ENCODE data around the gene MED19.

DNA sequence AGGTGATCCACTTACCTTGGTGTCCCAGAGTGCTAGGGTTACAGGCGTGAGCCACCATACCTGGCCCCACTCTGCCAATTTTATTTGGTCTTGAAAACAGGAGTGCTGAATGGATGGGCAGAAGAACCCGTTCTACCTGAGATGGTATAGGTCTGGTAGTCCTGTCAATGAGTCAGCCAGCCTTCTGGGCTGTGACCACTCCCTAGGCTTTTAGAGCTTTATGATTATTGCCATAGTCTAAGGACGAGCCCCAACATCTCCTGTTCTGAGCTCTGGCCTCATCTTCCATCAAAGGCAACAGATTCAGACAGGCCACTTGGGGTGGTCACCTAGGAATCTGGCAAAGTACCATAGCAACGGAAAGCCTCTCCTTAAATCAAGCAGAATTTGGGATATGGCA lies 32.6 kb downstream of the MED19 start:
- TF ChIP-seq EZH2 (IDR thresholded peaks at IDR 0.05; ENCODE audit: borderline replicate concordance, low read length): no peak
- TF ChIP-seq, protein P1, sequence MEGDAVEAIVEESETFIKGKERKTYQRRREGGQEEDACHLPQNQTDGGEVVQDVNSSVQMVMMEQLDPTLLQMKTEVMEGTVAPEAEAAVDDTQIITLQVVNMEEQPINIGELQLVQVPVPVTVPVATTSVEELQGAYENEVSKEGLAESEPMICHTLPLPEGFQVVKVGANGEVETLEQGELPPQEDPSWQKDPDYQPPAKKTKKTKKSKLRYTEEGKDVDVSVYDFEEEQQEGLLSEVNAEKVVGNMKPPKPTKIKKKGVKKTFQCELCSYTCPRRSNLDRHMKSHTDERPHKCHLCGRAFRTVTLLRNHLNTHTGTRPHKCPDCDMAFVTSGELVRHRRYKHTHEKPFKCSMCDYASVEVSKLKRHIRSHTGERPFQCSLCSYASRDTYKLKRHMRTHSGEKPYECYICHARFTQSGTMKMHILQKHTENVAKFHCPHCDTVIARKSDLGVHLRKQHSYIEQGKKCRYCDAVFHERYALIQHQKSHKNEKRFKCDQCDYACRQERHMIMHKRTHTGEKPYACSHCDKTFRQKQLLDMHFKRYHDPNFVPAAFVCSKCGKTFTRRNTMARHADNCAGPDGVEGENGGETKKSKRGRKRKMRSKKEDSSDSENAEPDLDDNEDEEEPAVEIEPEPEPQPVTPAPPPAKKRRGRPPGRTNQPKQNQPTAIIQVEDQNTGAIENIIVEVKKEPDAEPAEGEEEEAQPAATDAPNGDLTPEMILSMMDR (IDR thresholded peaks at IDR 0.05; ENCODE audit: low read length): no peak
